OCI-LY7 (cell line): ENCODE measurements around the gene PCK2. TPM values are rescaled to one million over a fixed set of nuclear protein-coding genes. Genes with fewer than 3 reads are reported as not detected.

Source experiments
- BruUV-seq: library from RNA; stranded (reverse); fragments of 400-500 nt; replicated peaks from 2 replicates; lab custom pipeline; 2021; lab: Mats Ljungman, UMichigan
- CTCF ChIA-PET: fragments of 300-600 bp; sonication (Branson Sonifier 250); formaldehyde crosslinking; loops from one replicate; lab custom pipeline; 2022; ENCODE audit warnings: antibody characterized with exemption; ENCODE audit not compliant: unreplicated experiment; lab: Charles Lee
- POLR2A ChIA-PET: fragments of 300-600 bp; sonication (Branson Sonifier 250); formaldehyde crosslinking; loops from one replicate; lab custom pipeline; 2022; ENCODE audit warnings: antibody characterized with exemption; lab: Charles Lee
- DNase-seq: peaks from one replicate; pipeline ENCODE4 v3.0.0-alpha.2; 2015; ENCODE audit warnings: low spot score
- H2AFZ ChIP-seq: fragments of 200-600 bp; sonication (generic), shearing (Covaris generic); 2 replicates; pipeline ENCODE4 v1.6.1; 2014; ENCODE audit warnings: mild to moderate bottlenecking, antibody characterized with exemption, low read length, moderate library complexity
- H3K27ac ChIP-seq: fragments of 200-600 bp; sonication (generic); 2 replicates; pipeline ENCODE4 v1.5.1; 2014; ENCODE audit warnings: mixed run types, low read depth, mild to moderate bottlenecking, moderate library complexity, low read length, inconsistent platforms; ENCODE audit not compliant: poor library complexity, severe bottlenecking
- H3K36me3 ChIP-seq: fragments of 200-600 bp; sonication (generic); 2 replicates; pipeline ENCODE4 v1.6.1; 2014; ENCODE audit warnings: mild to moderate bottlenecking, antibody characterized with exemption, low read length, moderate library complexity, mixed read lengths; ENCODE audit not compliant: insufficient read depth
- H3K4me1 ChIP-seq: fragments of 200-600 bp; sonication (generic); 2 replicates; pipeline ENCODE4 v1.5.1; 2014; ENCODE audit warnings: mild to moderate bottlenecking, low read length; ENCODE audit not compliant: insufficient read depth, poor library complexity, severe bottlenecking
- H3K4me2 ChIP-seq: fragments of 200-600 bp; sonication (generic); 2 replicates; pipeline ENCODE4 v1.6.1; 2014; ENCODE audit warnings: mild to moderate bottlenecking, low read length
- H3K4me3 ChIP-seq: fragments of 200-600 bp; sonication (generic); 2 replicates; pipeline ENCODE4 v1.5.1; 2014; ENCODE audit warnings: mild to moderate bottlenecking, low read depth, low read length; ENCODE audit not compliant: poor library complexity, severe bottlenecking
- H3K79me2 ChIP-seq: fragments of 200-600 bp; sonication (generic); 2 replicates; pipeline ENCODE4 v1.6.1; 2016; ENCODE audit warnings: low read depth, mild to moderate bottlenecking, low read length, moderate library complexity, mixed read lengths; ENCODE audit not compliant: insufficient read depth
- H3K9me2 ChIP-seq: fragments of 200-600 bp; sonication (generic); 2 replicates; pipeline ENCODE4 v1.6.1; 2016; ENCODE audit warnings: mild to moderate bottlenecking, low read length, mixed read lengths; ENCODE audit not compliant: insufficient read depth
- H3K9me3 ChIP-seq: fragments of 200-600 bp; sonication (generic); 2 replicates; pipeline ENCODE4 v1.6.1; 2014; ENCODE audit warnings: mild to moderate bottlenecking, mixed run types, low read length, mixed read lengths
- H4K20me1 ChIP-seq: fragments of 200-600 bp; sonication (generic); 2 replicates; pipeline ENCODE4 v1.6.1; 2014; ENCODE audit warnings: mild to moderate bottlenecking, antibody characterized with exemption, low read length, moderate library complexity, mixed read lengths; ENCODE audit not compliant: insufficient read depth
- CTCF ChIP-seq: fragments of 200-600 bp; sonication (generic); conservative IDR thresholded peaks from 2 replicates; pipeline ENCODE4 v1.5.1; 2014; ENCODE audit warnings: mild to moderate bottlenecking, antibody characterized with exemption, low read length, moderate library complexity, mixed read lengths
- EZH2phosphoT487 ChIP-seq: fragments of 200-600 bp; sonication (generic); IDR thresholded peaks from 2 replicates; pipeline ENCODE4 v1.6.1; 2018; ENCODE audit warnings: low read depth, borderline replicate concordance, mild to moderate bottlenecking, mixed run types, antibody characterized with exemption, low read length, moderate library complexity, mixed read lengths
- intact Hi-C: fragments of 100-400 bp; cut with micrococcal nuclease; formaldehyde crosslinking; loops from one replicate; pipeline ENCODE4 v1.10.0; 2022; ENCODE audit not compliant: unreplicated experiment
- total RNA-seq, 2 experiments: library from RNA; depleted of rRNA in 1 of 2; stranded (reverse); fragments of >200 nt in 1 of 2; shearing (Covaris generic) in 1 of 2; gene quantifications; 2 replicates each; pipeline ENCODE4 v1.2.3, GENCODE V29; 2014 to 2022

PCK2 gene
- total RNA-seq, 2 experiments from 2014 or later: 43.6 to 130 TPM

GRCh38 chr14:24078146-24078545 lies 16.0 kb upstream of the PCK2 start:
- Histone ChIP-seq H3K79me2 (no peaks in the 10 kb centered on the region), H3K4me3 (no peak overlapping the region), H3K4me2 (no peak overlapping the region), H3K27ac (no peak overlapping the region), H4K20me1 (no peaks in the 10 kb centered on the region), H3K9me2 (no peaks in the 10 kb centered on the region), H3K36me3 (no peaks in the 10 kb centered on the region), H3K4me1 (peaks cover 33% of the 10 kb centered on the region), H3K9me3 (no peaks in the 10 kb centered on the region), H2AFZ (no peak overlapping the region)
- CTCF ChIA-PET: no interaction called here
- POLR2A ChIA-PET: no interaction called here
- no peak for TF ChIP-seq EZH2phosphoT487
- TF ChIP-seq CTCF: no peak
- BruUV-seq: no TSS peak
- no peak for DNase-seq
- intact Hi-C loops: no loop called here

GRCh38 chr14:24079491-24080141 lies 14.5 kb upstream of the PCK2 start:
- H3K9me2 ChIP-seq: no peaks in the 10 kb centered on the region
- peaks cover 33% of the 10 kb centered on the region for H3K4me1 ChIP-seq
- BruUV-seq: no TSS peak
- H3K9me3 ChIP-seq: no peaks in the 10 kb centered on the region
- H3K27ac ChIP-seq: no peak overlapping the region
- POLR2A ChIA-PET: interaction anchor here (0.8 to 3.9 kb wide), 6 partner anchors 9 to 62 kb away, joined by 3 to 40 read pairs (median 4); partner anchors contain the start of genes CPNE6, EMC9 and PCK2
- peak overlapping the region; percentile 72 for H3K4me2 ChIP-seq
- no peaks in the 10 kb centered on the region for H4K20me1 ChIP-seq
- H3K79me2 ChIP-seq: no peaks in the 10 kb centered on the region
- DNase-seq: no peak
- intact Hi-C loops: no loop called here
- CTCF ChIA-PET: interaction anchor here (0.6 to 1.7 kb wide), 3 partner anchors 15 to 77 kb away, joined by 5 to 9 read pairs (median 6); partner anchors contain the start of gene PCK2
- H3K36me3 ChIP-seq: no peaks in the 10 kb centered on the region
- peak overlapping the region; percentile 77; the same call in 1 of the 2 replicates for H2AFZ ChIP-seq
- no peak for TF ChIP-seq CTCF
- no peak for TF ChIP-seq EZH2phosphoT487
- H3K4me3 ChIP-seq: no peak overlapping the region

- Histone ChIP-seq H3K36me3 (no peaks in the 10 kb centered on the region), H4K20me1 (no peaks in the 10 kb centered on the region), H3K9me2 (no peaks in the 10 kb centered on the region), H3K4me2 (peak overlapping the region; percentile 72), H3K4me1 (peaks cover 32% of the 10 kb centered on the region), H3K4me3 (peak overlapping the region; percentile 71), H3K9me3 (no peaks in the 10 kb centered on the region), H3K27ac (no peak overlapping the region), H3K79me2 (no peaks in the 10 kb centered on the region), H2AFZ (peak overlapping the region; percentile 77; the same call in 1 of the 2 replicates)
- ChIA-PET CTCF (interaction anchor here (1.4 to 1.7 kb wide), 2 partner anchors 15 to 28 kb away, joined by 5 to 6 read pairs; partner anchors contain the start of gene PCK2), POLR2A (interaction anchor here (0.8 to 3.9 kb wide), 10 partner anchors 10 to 150 kb away, joined by 3 to 40 read pairs (median 4); partner anchors contain the start of genes CPNE6, DCAF11, EMC9 and NRL)
- no TSS peak for BruUV-seq
- TF ChIP-seq CTCF (no peak), EZH2phosphoT487 (no peak)
- intact Hi-C loops: no loop called here
- no peak for DNase-seq
These were observed 14.0 kb upstream of the PCK2 start for GRCh38 chr14:24080142-24080530.
